HG02759 (cell line): Measurements from ENCODE around the gene MYL6.
"Not testable (repeated sequence)": the region's sequence is repeated elsewhere in the genome, so short reads cannot be mapped to it uniquely, and the experiment has no call there.

Source experiments
- ATAC-seq: cut with Tn5 transposase; IDR thresholded peaks from one replicate; pipeline ENCODE4 v1.9.1; 2021; ENCODE audit warnings: mild to moderate bottlenecking, moderate library complexity; ENCODE audit not compliant: unreplicated experiment

Gene MYL6

GRCh38 chr12:56189099-56189917 is 31.1 kb downstream of the MYL6 start, which contains the start of gene SMARCC2:
Gene SMARCC2, minus strand, starts transcription at chr12:56189483. Its CDS starts 22 bp downstream, at chr12:56189461.
- ATAC-seq, result peak; percentile 83

- ATAC-seq, result peak; percentile 46
Observed at GRCh38 chr12:56189918-56190694, 31.9 kb downstream of the MYL6 start.

GRCh38 chr12:56190695-56191155 is 32.6 kb downstream of the MYL6 start:
- no peak for ATAC-seq

GRCh38 chr12:56192582-56192981 is 34.4 kb downstream of the MYL6 start:
- no peak for ATAC-seq

- ATAC-seq, result no peak
Observed at GRCh38 chr12:56193025-56193578, 34.9 kb downstream of the MYL6 start.

GRCh38 chr12:56196818-56197550 is 38.8 kb downstream of the MYL6 start:
- ATAC-seq, result not testable (repeated sequence)

GRCh38 chr12:56197921-56198635 is 39.9 kb downstream of the MYL6 start:
- no peak for ATAC-seq

- no peak for ATAC-seq
Observed at GRCh38 chr12:56198836-56199235, 40.7 kb downstream of the MYL6 start.

- no peak for ATAC-seq
Observed at GRCh38 chr12:56202366-56202765, 44.2 kb downstream of the MYL6 start.

- ATAC-seq, result no peak
Observed at GRCh38 chr12:56202838-56203237, 44.7 kb downstream of the MYL6 start.

GRCh38 chr12:56204275-56204674 is 46.1 kb downstream of the MYL6 start:
- no peak for ATAC-seq

GRCh38 chr12:56205445-56205844 is 47.3 kb downstream of the MYL6 start:
- ATAC-seq, result no peak

GRCh38 chr12:56206452-56207166 is 48.5 kb downstream of the MYL6 start:
- no peak for ATAC-seq

GRCh38 chr12:56208006-56208405 is 49.8 kb downstream of the MYL6 start:
- no peak for ATAC-seq
